H9 (cell line): ENCODE results near the gene ADAP2. TPM values are rescaled to one million over a fixed set of nuclear protein-coding genes. Genes with fewer than 3 reads are reported as not detected.
"Not testable (repeated sequence)": the region's sequence is repeated elsewhere in the genome, so short reads cannot be mapped to it uniquely, and the experiment has no call there.

Experiments
- DNase-seq: peaks from one replicate; pipeline ENCODE4 v3.0.0-alpha.2; 2017
- H2AFZ ChIP-seq: one replicate; pipeline ENCODE4 v1.6.1; 2013; ENCODE audit warnings: mild to moderate bottlenecking, low read length, control low read depth, moderate library complexity
- H2AK5ac ChIP-seq: 2 replicates; pipeline ENCODE4 v1.6.1; 2013; ENCODE audit warnings: low read length, control low read depth, mixed read lengths; ENCODE audit not compliant: insufficient read length
- H2BK120ac ChIP-seq: one replicate; pipeline ENCODE4 v1.6.1; 2013; ENCODE audit warnings: low read depth, mild to moderate bottlenecking, low read length, control low read depth, inconsistent platforms; ENCODE audit not compliant: poor library complexity, severe bottlenecking
- H2BK12ac ChIP-seq: 2 replicates; pipeline ENCODE4 v1.6.1; 2013; ENCODE audit warnings: low read length, control low read depth, mixed read lengths, low read depth; ENCODE audit not compliant: insufficient read length
- H2BK15ac ChIP-seq: 2 replicates; pipeline ENCODE4 v1.6.1; 2013; ENCODE audit warnings: low read depth, low read length, control low read depth
- H2BK20ac ChIP-seq: one replicate; pipeline ENCODE4 v1.6.1; 2013; ENCODE audit warnings: low read depth, mild to moderate bottlenecking, low read length, control low read depth, inconsistent platforms; ENCODE audit not compliant: poor library complexity, severe bottlenecking
- H2BK5ac ChIP-seq: 2 replicates; pipeline ENCODE4 v1.6.1; 2013; ENCODE audit warnings: low read length, control low read depth, mixed read lengths; ENCODE audit not compliant: insufficient read length
- H3K14ac ChIP-seq: 2 replicates; pipeline ENCODE4 v1.6.1; 2013; ENCODE audit warnings: low read length, control low read depth; ENCODE audit not compliant: insufficient read depth
- H3K18ac ChIP-seq: 2 replicates; pipeline ENCODE4 v1.6.1; 2013; ENCODE audit warnings: low read depth, mild to moderate bottlenecking, mixed read lengths, low read length, control low read depth; ENCODE audit not compliant: insufficient read length
- H3K23ac ChIP-seq: 2 replicates; pipeline ENCODE4 v1.6.1; 2013; ENCODE audit warnings: low read length, control low read depth, mixed read lengths, low read depth; ENCODE audit not compliant: insufficient read length
- H3K23me2 ChIP-seq: 2 replicates; pipeline ENCODE4 v1.6.1; 2013; ENCODE audit warnings: low read depth, mild to moderate bottlenecking, mixed read lengths, low read length, control low read depth; ENCODE audit not compliant: insufficient read length, poor library complexity, severe bottlenecking
- H3K27ac ChIP-seq: 2 replicates; pipeline ENCODE4 v1.5.1; 2013; ENCODE audit warnings: low read length, control low read depth, mixed read lengths, low read depth; ENCODE audit not compliant: insufficient read length
- H3K27me3 ChIP-seq: 2 replicates; pipeline ENCODE4 v1.6.1; 2013; ENCODE audit warnings: low read length, control low read depth, inconsistent platforms; ENCODE audit not compliant: insufficient read depth
- H3K4ac ChIP-seq: 2 replicates; pipeline ENCODE4 v1.6.1; 2013; ENCODE audit warnings: low read depth, mild to moderate bottlenecking, control low read depth, inconsistent platforms, low read length, moderate library complexity
- H3K4me1 ChIP-seq: 2 replicates; pipeline ENCODE4 v1.6.1; 2013; ENCODE audit warnings: low read length, control low read depth, inconsistent platforms; ENCODE audit not compliant: insufficient read depth
- H3K4me2 ChIP-seq: 2 replicates; pipeline ENCODE4 v1.6.1; 2013; ENCODE audit warnings: low read length, control low read depth, mixed read lengths; ENCODE audit not compliant: insufficient read length, insufficient read depth
- H3K56ac ChIP-seq: 2 replicates; pipeline ENCODE4 v1.6.1; 2013; ENCODE audit warnings: low read depth, mild to moderate bottlenecking, mixed read lengths, low read length, control low read depth; ENCODE audit not compliant: insufficient read length
- H3K79me1 ChIP-seq: 2 replicates; pipeline ENCODE4 v1.6.1; 2013; ENCODE audit warnings: low read depth, mild to moderate bottlenecking, moderate library complexity, low read length, control low read depth, inconsistent platforms; ENCODE audit not compliant: insufficient read depth, poor library complexity, severe bottlenecking
- H3K79me2 ChIP-seq: 2 replicates; pipeline ENCODE4 v1.6.1; 2013; ENCODE audit warnings: low read length, control low read depth, inconsistent platforms; ENCODE audit not compliant: insufficient read depth
- H3K9ac ChIP-seq: 2 replicates; pipeline ENCODE4 v1.6.1; 2013; ENCODE audit warnings: low read length, control low read depth, mixed read lengths; ENCODE audit not compliant: insufficient read length; ENCODE audit errors: extremely low read depth
- H3K9me3 ChIP-seq: one replicate; pipeline ENCODE4 v1.6.1; 2013; ENCODE audit warnings: low read depth, low read length, inconsistent platforms; ENCODE audit not compliant: control insufficient read depth
- H3T11ph ChIP-seq: one replicate; pipeline ENCODE4 v1.6.1; 2013; ENCODE audit warnings: mild to moderate bottlenecking, low read length, control low read depth, inconsistent platforms
- H4K20me1 ChIP-seq: one replicate; pipeline ENCODE4 v1.6.1; 2013; ENCODE audit not compliant: control insufficient read depth, insufficient read length, insufficient read depth
- H4K5ac ChIP-seq: 2 replicates; pipeline ENCODE4 v1.6.1; 2013; ENCODE audit warnings: low read depth, mild to moderate bottlenecking, mixed read lengths, low read length, control low read depth; ENCODE audit not compliant: insufficient read length
- H4K8ac ChIP-seq: replicated peaks from 2 replicates; pipeline ENCODE4 v1.6.1; 2013; ENCODE audit warnings: low read length, control low read depth, mixed read lengths, low read depth; ENCODE audit not compliant: insufficient read length
- H4K91ac ChIP-seq: 2 replicates; pipeline ENCODE4 v1.6.1; 2013; ENCODE audit warnings: low read depth, mild to moderate bottlenecking, moderate library complexity, mixed read lengths, low read length, control low read depth; ENCODE audit not compliant: insufficient read length
- H3K27ac Mint-ChIP-seq, 3 experiments: 2 replicates in 2 of 3; 3 replicates in 1 of 3; pipeline ENCODE4 v1.8.0; 2020 to 2021; ENCODE audit warnings: mixed read lengths in 3 of 3, mild to moderate bottlenecking in 1 of 3, moderate library complexity in 1 of 3
- H3K27me3 Mint-ChIP-seq: 2 replicates; pipeline ENCODE4 v1.8.0; 2021; ENCODE audit warnings: low read depth, mild to moderate bottlenecking, moderate library complexity, mixed read lengths
- H3K36me3 Mint-ChIP-seq, 3 experiments: 2 replicates in 2 of 3; 3 replicates in 1 of 3; pipeline ENCODE4 v1.8.0; 2020 to 2021; ENCODE audit warnings: low read depth in 3 of 3, mixed read lengths in 3 of 3; ENCODE audit not compliant: insufficient read depth in 1 of 3
- H3K4me1 Mint-ChIP-seq, 2 experiments: 2 replicates each; pipeline ENCODE4 v1.8.0; 2020; ENCODE audit warnings: mixed read lengths in 2 of 2
- H3K4me3 Mint-ChIP-seq, 2 experiments: 2 replicates in 1 of 2; 3 replicates in 1 of 2; pipeline ENCODE4 v1.8.0; 2020 to 2021; ENCODE audit warnings: mild to moderate bottlenecking in 2 of 2, mixed read lengths in 2 of 2, moderate library complexity in 1 of 2
- H3K9me3 Mint-ChIP-seq, 2 experiments: 2 replicates in 1 of 2; 3 replicates in 1 of 2; pipeline ENCODE4 v1.8.0; 2020; ENCODE audit warnings: mild to moderate bottlenecking in 2 of 2, mixed read lengths in 2 of 2, moderate library complexity in 1 of 2
- CTCF ChIP-seq: fragments of 200-600 bp; sonication (generic); conservative IDR thresholded peaks from 3 replicates; pipeline ENCODE4 v1.8.0; 2021; ENCODE audit warnings: antibody characterized with exemption, mild to moderate bottlenecking
- WGBS: extraction: QIAGEN DNeasy Blood & Tissue Kit; methylation state at CpG from one replicate; pipeline ENCODE4 v1.1.7; 2013; ENCODE audit warnings: missing lambda C conversion rate, low lambda C conversion rate, mixed read lengths; ENCODE audit not compliant: insufficient read length; ENCODE audit errors: extremely low coverage; 5-methylcytosine and 5-hydroxymethylcytosine counted together
- total RNA-seq: library from RNA; stranded (reverse); gene quantifications from 2 replicates; pipeline ENCODE4 v1.2.1, GENCODE V29; 2021

Gene ADAP2
- total RNA-seq, 1 experiment from 2014 or later, result 1.2 TPM

GRCh38 chr17:30961209-30962188 lies 39.8 kb downstream of the ADAP2 start:
- no peak overlapping the region for H4K8ac ChIP-seq
- H2BK12ac ChIP-seq, result no peak overlapping the region
- no peak overlapping the region for H2BK20ac ChIP-seq
- H4K91ac ChIP-seq, result no peak overlapping the region
- no peak overlapping the region for H2AK5ac ChIP-seq
- no peak overlapping the region for H2BK5ac ChIP-seq
- no peak overlapping the region for H3K9ac ChIP-seq
- no peaks in the 10 kb centered on the region for H4K20me1 ChIP-seq
- H3T11ph ChIP-seq, result no peak overlapping the region
- H3K27ac Mint-ChIP-seq, result no peak overlapping the region; a peak in 1 of 7 replicates
- H3K79me1 ChIP-seq, result no peaks in the 10 kb centered on the region
- no peaks in the 10 kb centered on the region for H3K23me2 ChIP-seq
- peaks cover 5% of the 10 kb centered on the region for H3K27me3 Mint-ChIP-seq
- H3K4me1 ChIP-seq, result no peaks in the 10 kb centered on the region
- no peak overlapping the region for H4K5ac ChIP-seq
- WGBS, result no CpG with 5 or more reads among the region's 9 CpGs
- H3K36me3 Mint-ChIP-seq, result no peaks in the 10 kb centered on the region
- no peak overlapping the region for H3K56ac ChIP-seq
- no peak overlapping the region for H3K27ac ChIP-seq
- no peaks in the 10 kb centered on the region for H3K9me3 Mint-ChIP-seq
- no peaks in the 10 kb centered on the region for H3K9me3 ChIP-seq
- no peak overlapping the region for H3K18ac ChIP-seq
- no peak for TF ChIP-seq CTCF
- H3K79me2 ChIP-seq, result no peaks in the 10 kb centered on the region
- no peak overlapping the region for H3K14ac ChIP-seq
- no peak overlapping the region for H2AFZ ChIP-seq
- H3K27me3 ChIP-seq, result no peaks in the 10 kb centered on the region
- H3K23ac ChIP-seq, result no peak overlapping the region
- no peak overlapping the region for H3K4me2 ChIP-seq
- H3K4me3 Mint-ChIP-seq, result no peak overlapping the region
- no peak overlapping the region for H3K4ac ChIP-seq
- peaks cover 5 to 7% of the 10 kb centered on the region in 2 experiments for H3K4me1 Mint-ChIP-seq
- H2BK120ac ChIP-seq, result no peak overlapping the region
- no peak for DNase-seq
- no peak overlapping the region for H2BK15ac ChIP-seq

- not testable (repeated sequence) for H2AK5ac ChIP-seq, H3K9me3 Mint-ChIP-seq, H4K91ac ChIP-seq, H3K18ac ChIP-seq, H3K23ac ChIP-seq, H3K9me3 ChIP-seq, H3K79me1 ChIP-seq, H2BK15ac ChIP-seq, H3K79me2 ChIP-seq, H2BK20ac ChIP-seq, H3K4me2 ChIP-seq, H3K9ac ChIP-seq, H4K5ac ChIP-seq, H4K8ac ChIP-seq, H3K4me1 ChIP-seq, H3K36me3 Mint-ChIP-seq, H3K14ac ChIP-seq, H2AFZ ChIP-seq, H3K23me2 ChIP-seq, H3K27me3 ChIP-seq, H3K4me3 Mint-ChIP-seq, H3K4ac ChIP-seq, H3K27ac Mint-ChIP-seq, H3K56ac ChIP-seq, H3K4me1 Mint-ChIP-seq, H4K20me1 ChIP-seq, DNase-seq, H3T11ph ChIP-seq, H2BK120ac ChIP-seq, H3K27me3 Mint-ChIP-seq, H3K27ac ChIP-seq, H2BK12ac ChIP-seq, H2BK5ac ChIP-seq
- WGBS, result no CpG with 5 or more reads among the region's 8 CpGs
These were observed 42.6 kb downstream of the ADAP2 start for GRCh38 chr17:30964312-30964711.
